ENCODE data around the gene VPS26C.

Gene VPS26C

DNA sequence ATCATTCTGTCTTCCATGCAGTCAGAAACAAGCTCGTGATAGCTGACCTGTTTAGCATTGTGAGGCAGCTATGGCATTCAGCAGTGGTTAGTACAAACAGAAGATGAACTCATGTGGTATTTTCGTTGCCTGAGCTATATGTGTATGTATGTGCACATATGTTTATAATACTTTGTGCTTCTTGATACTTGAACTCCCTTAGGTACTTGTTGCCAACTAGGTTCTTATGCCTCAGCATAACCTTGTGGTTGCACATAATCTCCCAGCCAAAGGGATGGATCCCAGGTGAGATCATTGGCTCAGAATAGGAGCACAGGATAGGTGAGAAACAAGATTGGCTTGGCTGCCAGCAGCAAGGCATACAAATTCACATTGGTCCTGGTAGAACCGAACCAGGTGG, 86.1 kb downstream of the VPS26C start:
- Histone ChIP-seq H2AFZ (ENCODE audit: low read length) (no peak overlapping the region), H3F3A (ENCODE audit: insufficient read depth, low read length) (no peaks in the 10 kb centered on the region), H4K20me1 (ENCODE audit: insufficient read depth, low read length) (no peaks in the 10 kb centered on the region), H3K27ac (ENCODE audit: low read length) (no peak overlapping the region), H3K9me3 (replicated peaks; ENCODE audit: insufficient read depth, low read length) (no peaks in the 10 kb centered on the region), H3K36me3 (replicated peaks; ENCODE audit: insufficient read depth, low read length) (no peaks in the 10 kb centered on the region; the same call in 1 of the 2 replicates), H3K27me3 (replicated peaks; ENCODE audit: insufficient read depth, low read length) (no peaks in the 10 kb centered on the region), H3K9ac (ENCODE audit: low read length) (no peak overlapping the region), H3K4me1 (ENCODE audit: low read length) (no peaks in the 10 kb centered on the region), H3K79me2 (ENCODE audit: low read length) (no peaks in the 10 kb centered on the region), H3K4me2 (ENCODE audit: low read depth, low read length) (no peak overlapping the region), H3K9me2 (replicated peaks; ENCODE audit: insufficient read depth, low read length) (no peaks in the 10 kb centered on the region), H3K4me3 (ENCODE audit: low read length) (no peak overlapping the region)
- DNase-seq, result no peak
- TF ChIP-seq EZH2phosphoT487 (IDR thresholded peaks at IDR 0.05; ENCODE audit: low read length), result no peak

GRCh38 chr21:37176716-37177115, 90.4 kb downstream of the VPS26C start:
- TF ChIP-seq CTCF (IDR thresholded peaks at IDR 0.05; ENCODE audit: low read length) (no peak), EZH2phosphoT487 (IDR thresholded peaks at IDR 0.05; ENCODE audit: low read length) (no peak), EZH2 (optimal IDR thresholded peaks at IDR 0.05; ENCODE audit: low read depth, low read length) (no peak)
- H3K9ac ChIP-seq (ENCODE audit: low read length), result no peak overlapping the region
- H3K27ac ChIP-seq (ENCODE audit: low read length), result no peak overlapping the region
- H3K4me1 ChIP-seq (ENCODE audit: low read length), result no peaks in the 10 kb centered on the region
- no peak for DNase-seq
- H3K79me2 ChIP-seq (ENCODE audit: low read length), result no peaks in the 10 kb centered on the region
- no peaks in the 10 kb centered on the region for H4K20me1 ChIP-seq (ENCODE audit: insufficient read depth, low read length)
- H3K4me2 ChIP-seq (ENCODE audit: low read depth, low read length), result no peak overlapping the region
- H3K36me3 ChIP-seq (replicated peaks; ENCODE audit: insufficient read depth, low read length), result peaks cover 7% of the 10 kb centered on the region; the same call in 1 of the 2 replicates
- H3K4me3 ChIP-seq (ENCODE audit: low read length), result no peak overlapping the region
- no peak overlapping the region for H2AFZ ChIP-seq (ENCODE audit: low read length)
- H3K27me3 ChIP-seq (replicated peaks; ENCODE audit: insufficient read depth, low read length), result no peaks in the 10 kb centered on the region
- H3K9me3 ChIP-seq (replicated peaks; ENCODE audit: insufficient read depth, low read length), result no peaks in the 10 kb centered on the region
- H3K9me2 ChIP-seq (replicated peaks; ENCODE audit: insufficient read depth, low read length), result no peaks in the 10 kb centered on the region
- no peaks in the 10 kb centered on the region for H3F3A ChIP-seq (ENCODE audit: insufficient read depth, low read length)
